A549 (cell line): ENCODE results near the gene RMI1.

Experiments
- BHLHE40 ChIP-seq: IDR thresholded peaks from 2 replicates; pipeline ENCODE4 v1.6.1; 2012; ENCODE audit warnings: low read depth, low read length, inconsistent platforms
- CHD2 ChIP-seq: fragments of 150-350 bp; IDR thresholded peaks from 2 replicates; pipeline ENCODE4 v1.6.1; 2014; ENCODE audit warnings: low read length; ENCODE audit not compliant: partially characterized antibody
- CHD4 ChIP-seq: fragments of 200-600 bp; sonication (generic); IDR thresholded peaks from 2 replicates; pipeline ENCODE4 v1.6.1; 2016; ENCODE audit warnings: antibody characterized with exemption, mild to moderate bottlenecking, borderline replicate concordance
- EP300 ChIP-seq, 2 experiments: fragments of >200 bp; sonication (Bioruptor Twin); formaldehyde crosslinking; IDR thresholded peaks; 2 replicates in 1 of 2; 3 replicates in 1 of 2; pipeline ENCODE4 v1.6.1; 2016 to 2017
- HMGXB4 ChIP-seq: fragments of 250-450 bp; sonication (Bioruptor Pico); IDR thresholded peaks from 2 replicates; pipeline ENCODE4 v1.5.0; 2021; ENCODE audit warnings: mild to moderate bottlenecking, moderate library complexity, borderline replicate concordance
- JUNB ChIP-seq: fragments of >200 bp; sonication (Bioruptor Twin); formaldehyde crosslinking; IDR thresholded peaks from 2 replicates; pipeline ENCODE4 v1.6.1; 2016
- KDM5A ChIP-seq: fragments of 200-600 bp; sonication (generic); IDR thresholded peaks from 2 replicates; pipeline ENCODE4 v1.6.1; 2016; ENCODE audit warnings: antibody characterized with exemption, mild to moderate bottlenecking
- MAFK ChIP-seq: fragments of 450-650 bp; IDR thresholded peaks from 2 replicates; pipeline ENCODE4 v1.6.1; 2014; ENCODE audit not compliant: partially characterized antibody
- POLR2A ChIP-seq: IDR thresholded peaks from 2 replicates; pipeline ENCODE4 v1.6.1; 2012; ENCODE audit warnings: mild to moderate bottlenecking, low read length
- POLR2AphosphoS2 ChIP-seq: conservative IDR thresholded peaks from 2 replicates; pipeline ENCODE4 v1.6.1; 2012; ENCODE audit warnings: low read length, improper control_type of control experiment, inconsistent platforms
- RAD21 ChIP-seq, 2 experiments: fragments of >200 bp in 1 of 2; sonication (Bioruptor Twin) in 1 of 2; formaldehyde crosslinking in 1 of 2; IDR thresholded peaks in 1 of 2; conservative IDR thresholded peaks in 1 of 2; 2 replicates in 1 of 2; 3 replicates in 1 of 2; pipeline ENCODE4 v1.6.1; 2012 to 2018; ENCODE audit warnings: inconsistent platforms in 1 of 2
- RFX5 ChIP-seq: fragments of 450-650 bp; IDR thresholded peaks from 2 replicates; pipeline ENCODE4 v1.7.1; 2014; ENCODE audit warnings: antibody characterized with exemption, mild to moderate bottlenecking, moderate library complexity
- SMC3 ChIP-seq: fragments of >200 bp; sonication (Bioruptor Twin); formaldehyde crosslinking; IDR thresholded peaks from 3 replicates; pipeline ENCODE4 v1.6.1; 2018; ENCODE audit warnings: inconsistent platforms
- TF ChIP-seq, protein P1 (sequence below): fragments of >200 bp; sonication (Bioruptor Twin); formaldehyde crosslinking; IDR thresholded peaks from 3 replicates; pipeline ENCODE4 v1.5.1; 2016

DNA sequence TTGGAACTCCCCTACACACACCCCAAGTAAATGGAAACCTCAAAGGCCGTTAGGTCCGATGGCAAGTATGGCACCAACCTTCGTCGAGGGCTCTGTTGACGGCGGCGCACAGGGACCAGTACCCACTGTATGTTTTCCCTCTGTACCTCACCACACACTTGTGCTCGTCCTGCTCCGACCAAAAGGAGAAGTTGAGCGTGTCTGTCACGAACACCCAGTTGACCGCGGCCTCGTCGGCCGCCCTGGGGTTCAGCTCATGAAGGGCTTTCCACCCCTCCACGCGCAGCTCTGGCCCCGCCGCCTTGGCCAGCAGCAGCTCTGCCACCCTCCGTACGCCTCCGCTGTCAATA lies 24.5 kb upstream of the RMI1 start:
- TF ChIP-seq MAFK (no peak), RAD21 (conservative IDR thresholded peaks at IDR 0.05 in 1 of 2, IDR thresholded peaks at IDR 0.05 in 1 of 2) (no peak), EP300 (IDR thresholded peaks at IDR 0.05) (no peak), HMGXB4 (CRISPR knock-in tag) (no peak), CHD2 (no peak), RFX5 (no peak), JUNB (no peak), KDM5A (no peak), SMC3 (no peak), BHLHE40 (no peak), POLR2AphosphoS2 (no peak), CHD4 (no peak), POLR2A (no peak)
- TF ChIP-seq, protein P1, sequence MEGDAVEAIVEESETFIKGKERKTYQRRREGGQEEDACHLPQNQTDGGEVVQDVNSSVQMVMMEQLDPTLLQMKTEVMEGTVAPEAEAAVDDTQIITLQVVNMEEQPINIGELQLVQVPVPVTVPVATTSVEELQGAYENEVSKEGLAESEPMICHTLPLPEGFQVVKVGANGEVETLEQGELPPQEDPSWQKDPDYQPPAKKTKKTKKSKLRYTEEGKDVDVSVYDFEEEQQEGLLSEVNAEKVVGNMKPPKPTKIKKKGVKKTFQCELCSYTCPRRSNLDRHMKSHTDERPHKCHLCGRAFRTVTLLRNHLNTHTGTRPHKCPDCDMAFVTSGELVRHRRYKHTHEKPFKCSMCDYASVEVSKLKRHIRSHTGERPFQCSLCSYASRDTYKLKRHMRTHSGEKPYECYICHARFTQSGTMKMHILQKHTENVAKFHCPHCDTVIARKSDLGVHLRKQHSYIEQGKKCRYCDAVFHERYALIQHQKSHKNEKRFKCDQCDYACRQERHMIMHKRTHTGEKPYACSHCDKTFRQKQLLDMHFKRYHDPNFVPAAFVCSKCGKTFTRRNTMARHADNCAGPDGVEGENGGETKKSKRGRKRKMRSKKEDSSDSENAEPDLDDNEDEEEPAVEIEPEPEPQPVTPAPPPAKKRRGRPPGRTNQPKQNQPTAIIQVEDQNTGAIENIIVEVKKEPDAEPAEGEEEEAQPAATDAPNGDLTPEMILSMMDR: no peak
